Stimulated activated CD4-positive, alpha-beta T cell treated with anti-CD3 and anti-CD28 coated beads, Interleukin-1b, Interleukin-23, amount 100 ng/mL, for 1 hour (primary cell): ENCODE data around the gene EFCAB9.

Experiments
- DNase-seq, 2 donors: peaks; one replicate each; pipeline ENCODE4 v3.0.0-alpha.2; 2020; ENCODE audit warnings: low read depth in 2 of 2

EFCAB9 gene

DNA sequence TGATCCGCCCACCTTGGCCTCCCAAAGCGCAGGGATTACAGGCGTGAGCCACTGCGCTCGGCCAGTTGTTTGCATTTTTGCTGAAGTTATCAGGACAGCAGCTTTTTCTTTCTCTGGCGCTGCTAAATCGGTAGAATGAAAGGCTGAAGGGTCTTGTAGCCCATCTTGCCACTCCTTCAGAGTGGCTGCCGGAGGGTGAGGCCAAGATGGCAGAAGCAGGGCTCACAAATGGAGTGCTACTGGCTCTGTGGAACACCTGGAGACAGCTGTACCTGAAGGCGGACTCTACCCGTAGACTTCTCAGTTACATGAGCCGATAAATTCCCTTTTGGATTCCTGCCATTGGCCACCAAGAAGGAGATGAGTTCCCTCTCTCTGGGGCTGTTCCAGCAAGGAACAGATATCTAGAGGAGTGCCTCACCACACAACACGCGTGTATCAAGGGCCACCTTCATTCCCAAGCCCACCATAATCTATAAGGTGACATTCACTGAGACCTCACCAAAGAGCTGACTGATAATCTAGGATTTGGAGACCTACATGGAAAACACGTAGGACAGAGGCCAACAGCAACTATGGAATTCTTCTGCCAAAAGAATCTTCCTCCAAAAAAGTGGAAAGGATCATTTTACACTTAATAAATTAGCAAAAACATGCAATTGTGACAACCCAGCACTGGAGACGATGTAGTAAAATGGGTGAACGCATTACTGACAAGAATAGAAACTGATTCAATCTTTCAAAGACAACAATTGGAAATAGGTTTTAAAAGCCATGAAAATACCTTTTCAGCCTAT is 27.7 kb upstream of the EFCAB9 start:
- DNase-seq = no peak

DNA sequence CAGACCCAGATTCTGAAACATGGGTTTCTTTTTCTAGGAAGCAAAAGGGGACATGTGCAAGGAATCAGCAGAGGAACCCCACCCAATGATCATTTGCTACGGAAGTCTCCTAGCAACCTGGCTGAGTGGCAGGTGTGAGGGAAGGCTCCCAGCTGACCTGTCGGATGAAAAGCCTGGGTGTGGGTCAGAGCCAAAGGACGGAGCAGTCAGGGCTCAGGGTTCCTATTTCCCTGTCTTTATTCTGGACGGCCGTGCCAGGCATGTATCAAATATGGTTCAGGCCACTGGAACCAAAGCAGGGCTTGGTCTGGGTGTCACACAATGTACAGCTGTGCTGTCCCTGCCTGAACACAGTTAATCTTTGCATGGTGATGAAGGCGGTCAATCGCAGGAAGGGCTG is 26.1 kb upstream of the EFCAB9 start:
- DNase-seq = no peak

DNA sequence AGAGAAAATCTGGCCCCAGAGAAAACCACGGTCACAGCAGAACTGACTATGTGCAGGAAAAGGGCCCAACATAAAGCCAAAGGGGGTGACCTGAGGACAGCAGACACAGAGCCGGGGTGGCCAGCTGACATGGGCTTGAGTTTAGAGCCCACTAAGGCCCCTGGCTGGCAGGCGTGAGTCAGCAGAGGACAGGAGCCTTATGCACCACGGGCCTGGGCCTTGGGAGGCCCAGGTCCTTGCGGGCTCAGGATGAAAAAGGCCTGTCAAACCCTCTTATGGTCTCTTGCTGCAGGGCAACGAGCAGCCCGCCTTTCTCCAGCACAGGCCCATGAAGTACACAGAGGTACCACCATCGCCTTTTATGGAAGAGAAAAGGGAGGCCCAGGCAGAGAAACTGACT is 25.7 kb upstream of the EFCAB9 start:
- DNase-seq = no peak

DNA sequence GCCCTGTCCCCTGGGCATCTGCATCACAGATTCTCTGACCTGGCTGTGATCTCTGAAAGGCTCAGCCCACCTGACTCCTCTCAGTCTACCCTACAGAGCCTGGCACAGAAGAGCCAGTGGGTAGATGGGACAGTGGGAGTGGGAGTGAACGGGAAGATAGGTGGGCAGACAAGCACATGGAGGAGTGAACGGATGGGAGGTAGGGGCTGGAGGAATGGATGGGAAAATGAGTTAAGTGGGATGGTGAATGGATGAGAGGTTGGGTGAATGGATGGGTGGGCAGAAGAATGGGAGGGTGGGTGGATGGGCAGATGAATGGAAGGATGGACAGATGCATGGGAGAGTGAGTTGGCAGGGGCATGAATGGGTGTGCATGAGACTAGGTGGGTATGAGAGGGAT is 24.8 kb upstream of the EFCAB9 start:
- no peak for DNase-seq

DNA sequence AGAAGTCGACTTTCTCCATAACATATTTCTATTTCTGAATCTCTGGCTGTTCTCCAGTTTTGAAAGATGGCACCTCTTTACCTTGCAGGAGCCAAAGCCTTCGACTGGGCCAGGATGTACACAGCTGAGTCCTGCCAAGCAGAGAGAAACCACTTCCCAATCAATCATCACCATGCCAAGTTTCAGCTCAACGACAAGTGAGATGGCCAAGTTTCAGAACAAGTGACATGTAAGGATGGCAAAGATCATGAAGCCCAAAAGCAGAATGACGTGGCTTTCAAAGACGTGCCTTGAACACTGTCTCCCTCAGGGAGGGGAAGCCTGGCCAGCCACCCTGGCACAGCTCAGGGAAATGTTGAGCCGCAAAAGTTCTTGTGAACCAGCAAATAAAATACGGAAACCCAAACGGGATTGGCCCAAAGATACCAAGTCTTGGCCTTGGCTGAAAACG is 23.7 kb upstream of the EFCAB9 start:
- no peak for DNase-seq

DNA sequence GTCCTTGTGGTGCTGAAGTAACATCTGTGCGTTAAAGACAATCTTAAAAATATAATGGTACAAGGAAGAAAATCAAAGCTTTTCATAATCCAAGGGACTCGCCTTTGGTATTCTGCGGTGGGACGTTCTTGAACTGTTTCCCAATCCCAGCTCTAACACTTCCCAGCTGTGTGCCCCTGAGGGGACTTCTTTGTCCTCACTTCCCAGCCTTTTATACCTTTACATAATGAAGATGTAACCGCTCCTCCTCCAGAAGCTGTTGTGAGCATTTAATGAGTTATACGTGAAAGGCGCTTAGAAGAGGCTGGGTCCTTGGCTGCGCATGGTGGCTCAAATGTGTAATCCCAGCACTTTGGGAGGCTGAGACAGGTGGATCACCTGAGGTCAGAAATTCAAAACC is 22.9 kb upstream of the EFCAB9 start:
- DNase-seq = no peak

DNA sequence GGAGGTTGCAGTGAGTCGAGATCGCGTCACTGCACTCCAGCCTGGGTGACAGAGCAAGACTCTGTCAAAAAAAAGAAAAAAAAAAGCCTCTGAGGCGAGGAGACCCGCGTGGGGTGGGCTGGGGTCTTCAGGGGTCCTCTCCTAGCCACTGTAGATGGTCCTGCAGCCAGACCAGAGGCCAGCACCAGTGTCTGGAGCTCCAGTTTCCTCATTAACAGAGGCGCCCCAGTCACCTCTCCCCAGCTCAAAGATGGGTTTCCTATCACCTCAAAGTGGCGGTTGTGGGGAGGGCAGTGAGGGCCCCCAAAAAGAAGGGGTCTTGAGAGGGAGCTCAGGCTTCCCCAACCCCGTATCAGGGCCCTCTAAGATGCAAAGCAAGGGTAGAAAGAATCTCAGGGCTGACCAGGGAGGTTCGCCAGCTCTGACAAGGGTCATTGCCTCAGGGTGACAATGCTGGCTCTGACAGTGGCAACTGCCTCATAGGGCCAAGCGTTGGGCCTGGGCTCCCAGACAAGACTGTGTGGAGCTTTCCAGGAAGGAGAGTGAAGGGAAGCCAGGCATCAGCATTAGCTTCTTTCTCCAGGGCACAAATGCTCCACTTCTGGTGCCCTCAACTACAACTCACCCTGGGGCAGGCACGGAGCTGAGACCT is 20.9 kb upstream of the EFCAB9 start:
- no peak for DNase-seq

DNA sequence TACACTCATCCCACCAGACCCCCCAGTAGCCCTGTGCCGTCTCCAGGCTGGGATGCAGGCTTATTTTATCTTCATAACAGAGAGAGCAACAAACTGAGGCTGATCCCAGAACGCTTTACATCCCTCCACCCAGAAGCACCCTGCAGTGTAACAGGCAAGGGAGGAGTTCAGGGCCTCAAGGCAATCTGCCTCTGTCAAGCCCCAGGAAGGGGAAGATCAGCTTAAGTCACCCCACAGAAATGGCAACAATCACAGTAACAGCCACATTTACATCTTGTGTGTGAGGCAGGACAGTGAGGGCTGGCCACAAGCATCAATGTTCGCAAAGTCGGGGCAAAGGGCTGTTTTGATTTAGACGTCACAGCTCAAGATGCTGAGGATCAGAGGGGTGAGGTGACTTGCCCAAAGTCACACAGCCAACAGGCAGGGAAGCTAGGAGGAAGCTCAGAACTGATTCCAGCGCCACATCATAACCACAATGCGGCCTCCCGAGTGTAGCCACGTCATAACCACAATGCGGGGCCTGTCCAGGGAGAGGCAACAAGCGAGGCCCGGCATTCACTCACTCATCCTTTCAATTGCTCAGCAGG is 20.3 kb upstream of the EFCAB9 start:
- DNase-seq = no peak

DNA sequence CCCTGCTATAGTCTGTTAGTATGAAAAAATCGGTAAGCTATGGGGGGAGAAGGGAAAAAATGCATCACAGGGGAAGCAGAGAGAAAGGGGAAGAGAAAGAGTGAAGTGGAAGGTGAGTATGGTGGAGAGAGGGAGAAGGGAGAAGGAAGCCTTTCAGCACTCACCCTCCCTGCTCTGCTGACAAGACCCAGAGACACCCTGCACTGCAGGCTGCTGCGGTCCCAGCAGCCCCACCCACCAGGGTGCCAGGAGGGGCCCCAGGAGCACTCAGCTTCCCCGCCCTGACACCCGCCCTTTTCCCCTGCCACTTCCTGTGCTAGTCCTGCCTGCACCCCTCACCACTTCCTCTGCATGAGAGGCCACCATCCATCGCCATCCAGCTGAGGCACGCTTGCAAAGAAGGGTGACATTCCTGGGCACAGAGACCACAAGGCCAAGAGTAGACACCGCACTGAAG is 18.7 kb upstream of the EFCAB9 start:
- DNase-seq = peak in 1 of 2 donors; percentile 77

DNA sequence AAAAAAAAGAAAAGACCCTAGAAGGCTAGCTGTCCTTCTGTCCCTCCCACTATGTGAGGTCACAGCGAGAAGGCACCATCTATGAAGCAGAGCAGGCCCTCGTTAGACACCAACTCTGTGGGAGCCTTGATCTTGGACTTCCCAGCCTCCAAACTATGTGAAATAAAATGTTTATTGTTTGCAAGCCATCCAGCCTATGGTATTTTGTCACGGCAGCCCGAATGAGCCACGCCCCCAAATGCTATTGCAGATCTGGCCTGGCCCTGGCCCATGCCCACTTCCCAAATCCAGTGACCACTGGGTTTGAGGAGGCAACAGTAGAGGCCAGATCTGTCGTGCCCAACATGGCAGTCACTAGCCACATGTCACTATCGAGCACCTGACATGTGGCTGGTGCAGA is 16.8 kb upstream of the EFCAB9 start:
- DNase-seq = no peak

DNA sequence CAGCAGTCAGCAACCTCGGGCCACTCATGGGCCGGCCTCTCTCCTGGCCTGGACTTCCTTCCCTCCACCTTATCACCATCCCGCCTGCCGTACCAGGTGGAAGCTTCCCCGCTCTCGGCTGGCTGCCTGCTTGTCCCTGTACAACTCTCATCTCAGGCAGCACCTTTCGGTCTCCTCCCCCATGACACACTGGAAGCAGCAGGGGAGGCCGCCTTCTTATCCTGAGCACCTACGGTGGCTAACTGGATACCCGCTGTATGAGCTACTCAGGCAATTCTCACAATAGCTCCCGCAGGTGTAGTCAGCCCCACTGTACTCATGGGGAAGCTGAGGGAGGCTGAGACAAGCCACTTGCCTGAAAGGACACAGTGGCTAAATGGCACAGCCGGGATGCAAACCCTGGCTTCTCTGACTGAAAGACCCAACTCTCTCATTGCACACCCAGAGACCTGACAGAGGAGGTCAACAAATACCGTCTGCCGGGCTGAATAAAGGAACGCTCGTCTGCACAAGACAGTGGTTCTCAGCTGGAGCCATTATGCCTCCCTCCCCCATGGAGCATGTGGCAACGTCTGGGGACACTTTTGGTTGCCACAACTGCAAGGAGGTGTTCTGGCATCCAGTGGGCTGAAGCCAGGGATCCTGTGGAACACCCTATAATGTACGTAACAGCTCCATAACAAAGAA is 15.5 kb upstream of the EFCAB9 start:
- no peak for DNase-seq

DNA sequence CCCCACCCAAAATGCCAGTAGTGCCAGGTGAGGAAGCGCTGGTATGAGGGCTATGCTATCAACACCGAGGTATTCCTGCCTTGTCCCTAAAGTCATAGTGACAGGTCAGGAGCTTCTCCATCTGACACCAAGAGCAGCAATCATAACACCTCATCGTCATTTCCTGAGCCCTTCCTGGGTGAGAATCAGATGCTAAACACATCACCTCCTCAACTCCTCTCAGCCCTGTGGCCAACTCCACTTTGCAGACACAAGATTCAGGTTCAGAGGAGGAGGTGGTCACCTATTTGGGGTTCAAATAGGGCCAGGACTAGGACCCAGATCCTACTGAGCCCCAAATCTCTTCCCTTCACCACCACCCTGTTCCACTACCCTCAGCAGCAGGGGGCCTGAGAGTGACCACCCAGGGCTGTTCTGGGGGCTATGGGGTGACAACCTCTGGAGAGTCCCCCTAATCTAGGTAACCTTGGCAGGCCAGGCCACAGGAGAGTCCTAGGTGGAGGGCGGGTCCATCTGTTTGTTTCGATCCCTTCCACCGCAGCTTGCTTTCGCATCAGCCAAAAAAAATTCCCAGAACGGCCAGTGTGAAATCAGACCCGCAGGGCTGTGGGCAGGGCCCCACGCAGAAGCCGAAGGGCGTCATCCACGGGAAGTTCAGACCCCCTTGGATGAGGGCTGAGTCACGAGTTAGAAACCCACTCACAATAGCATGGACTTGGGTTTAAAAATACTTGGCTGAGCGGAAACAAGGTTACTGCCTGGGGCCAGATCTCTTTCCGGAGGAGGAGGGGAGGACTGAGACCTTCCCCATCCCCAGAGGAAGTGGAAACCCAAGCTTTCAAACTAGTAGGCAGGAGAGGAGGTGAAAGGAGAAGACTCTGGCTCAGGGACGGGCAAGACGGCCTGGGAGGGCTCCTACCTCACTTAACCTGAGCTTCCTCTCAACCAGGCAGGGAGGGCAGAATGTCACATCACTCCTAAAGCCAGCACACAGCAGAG is 14.7 kb upstream of the EFCAB9 start:
- no peak for DNase-seq

DNA sequence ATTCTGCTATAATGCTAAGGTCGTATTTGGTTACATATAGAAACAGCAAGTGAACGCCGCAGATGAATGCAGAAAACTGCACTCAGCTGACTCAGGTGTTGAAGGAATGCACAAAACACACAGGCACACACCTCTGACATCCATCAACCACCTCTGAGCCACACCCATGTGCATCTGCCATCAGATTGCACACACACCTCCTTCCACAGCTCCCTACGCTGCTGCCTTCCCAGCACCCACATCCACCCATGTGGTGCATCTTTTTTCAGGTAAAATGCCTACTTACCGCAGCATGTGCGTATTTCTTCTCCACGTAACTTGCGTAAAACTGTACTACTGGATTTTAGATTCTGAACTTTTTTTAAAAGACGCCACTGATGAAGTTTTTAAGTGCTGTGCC is 13.0 kb upstream of the EFCAB9 start:
- DNase-seq = no peak

DNA sequence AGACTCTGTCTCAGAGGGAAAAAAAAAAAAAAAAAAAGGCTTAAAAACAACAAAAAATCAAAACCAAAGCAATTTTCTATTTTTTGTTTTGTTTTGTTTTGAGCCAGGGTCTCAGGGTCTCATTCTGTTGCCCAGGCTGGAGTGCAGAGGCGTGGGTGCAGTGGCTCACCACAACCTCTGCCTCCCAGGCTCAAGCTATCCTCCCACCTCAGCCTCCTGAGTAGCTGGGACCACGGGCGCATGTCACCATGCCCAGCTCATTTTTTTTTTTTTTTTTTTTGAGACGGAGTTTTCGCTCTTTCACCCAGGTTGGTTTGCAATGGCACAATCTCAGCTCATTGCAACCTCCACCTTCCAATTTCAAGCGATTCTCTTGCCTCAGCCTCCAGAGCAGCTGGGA is 11.7 kb upstream of the EFCAB9 start:
- DNase-seq = no peak

DNA sequence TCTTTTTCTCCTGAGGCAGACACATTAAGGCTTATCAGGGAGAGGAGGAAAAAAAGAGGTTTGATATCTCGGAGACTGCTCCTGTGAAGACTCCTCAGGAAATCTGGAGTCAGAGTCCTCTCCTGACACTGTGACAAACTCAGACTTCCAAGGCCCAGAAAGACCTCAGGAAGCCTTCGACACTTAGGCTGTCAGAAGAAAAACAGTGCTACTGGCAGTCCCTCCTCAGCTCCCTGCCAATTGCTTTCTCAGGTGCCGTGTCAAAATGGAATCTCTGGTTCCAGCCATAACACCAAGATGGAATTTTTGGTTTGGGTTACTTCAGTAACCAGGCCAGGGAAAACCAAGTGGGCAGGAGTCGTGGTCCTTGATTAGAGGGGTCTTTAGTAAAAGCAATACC is 10.1 kb upstream of the EFCAB9 start:
- no peak for DNase-seq

DNA sequence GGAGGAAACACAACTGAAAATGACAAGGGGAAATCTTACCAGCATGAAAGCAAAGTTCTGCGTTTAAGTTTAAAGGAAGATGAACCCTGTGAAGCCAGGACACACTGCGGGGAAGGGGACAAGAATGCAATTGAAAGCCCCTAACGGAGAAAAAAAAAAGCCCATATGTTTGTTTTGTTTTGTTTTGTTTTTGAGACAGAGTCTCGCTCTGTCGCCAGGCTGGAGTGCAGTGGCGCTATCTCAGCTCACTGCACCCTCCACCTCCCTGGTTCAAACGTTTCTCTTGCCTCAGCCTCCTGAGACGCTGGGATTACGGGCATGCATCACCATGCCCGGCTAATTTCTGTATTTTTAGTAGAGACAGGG is 8.9 kb upstream of the EFCAB9 start:
- no peak for DNase-seq

DNA sequence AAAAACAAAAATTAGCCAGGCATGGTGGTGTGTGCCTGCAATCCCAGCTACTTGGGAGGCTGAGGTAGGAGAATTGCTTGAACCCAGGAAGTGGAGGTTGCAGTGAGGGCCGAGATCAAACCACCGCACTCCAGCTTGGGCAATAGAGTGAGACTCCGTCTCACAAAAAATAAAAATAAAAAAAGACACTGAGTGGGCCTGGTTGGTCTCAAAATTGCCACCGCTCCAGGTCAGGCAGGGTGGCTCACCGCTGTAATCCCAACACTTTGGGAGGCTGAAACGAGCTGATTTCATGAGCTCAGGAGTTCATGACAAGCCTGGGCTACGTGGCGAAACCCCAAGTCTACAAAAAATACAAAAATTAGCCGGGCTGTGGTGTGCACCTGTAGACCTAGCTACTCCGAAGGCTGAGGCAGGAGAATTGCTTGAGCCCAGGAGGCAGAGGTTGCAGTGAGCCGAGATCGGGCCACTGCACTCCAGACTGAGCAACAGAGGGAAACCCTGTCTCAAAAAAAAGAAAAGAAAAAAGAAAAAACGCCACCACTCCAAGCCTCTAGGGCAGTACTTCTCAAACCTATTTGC is 7.8 kb upstream of the EFCAB9 start:
- no peak for DNase-seq

DNA sequence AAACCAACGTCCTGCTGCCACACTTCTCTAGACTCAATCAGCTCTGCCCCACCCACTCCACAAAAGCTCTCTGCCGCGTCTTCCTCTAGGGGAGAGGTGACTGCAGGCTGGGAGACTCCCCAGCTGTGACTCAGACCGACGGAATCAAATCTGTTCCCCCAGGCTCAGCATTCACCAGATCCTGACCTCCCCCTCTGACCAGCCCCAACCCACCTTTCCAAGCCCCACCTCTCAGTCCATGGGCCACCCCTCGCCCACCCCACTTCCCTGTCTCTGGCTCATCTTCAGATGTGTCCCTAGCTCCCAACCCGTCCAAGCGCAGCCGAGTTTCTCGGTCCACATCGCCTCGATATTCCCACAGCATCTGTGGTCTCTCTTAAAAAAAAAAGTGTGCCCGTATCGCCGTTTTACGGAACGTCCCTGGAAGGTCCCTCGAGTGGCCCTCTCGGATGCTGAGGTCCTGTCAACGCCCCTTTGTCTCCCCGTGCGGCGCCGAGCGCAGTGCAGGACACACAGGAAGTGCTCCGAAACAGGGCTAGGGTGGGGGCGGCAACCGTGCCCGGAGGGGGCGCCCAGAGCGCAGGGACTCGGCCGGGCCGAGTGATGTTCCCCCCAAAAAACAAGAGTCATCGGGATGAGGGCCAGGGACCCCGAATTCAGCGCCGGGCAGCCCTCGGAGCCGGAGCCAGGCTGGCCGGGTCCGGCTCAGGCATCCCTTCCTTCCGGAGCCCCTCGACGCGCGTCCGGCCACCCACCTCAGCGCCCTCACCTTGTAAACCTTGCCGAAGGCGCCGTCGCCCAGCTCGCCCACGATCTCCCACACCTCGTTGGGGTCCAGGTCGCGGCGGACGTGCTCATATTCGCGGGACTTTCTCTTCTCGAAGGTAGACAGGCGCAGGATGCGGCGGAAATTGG is 6.6 kb upstream of the EFCAB9 start:
- DNase-seq = no peak

DNA sequence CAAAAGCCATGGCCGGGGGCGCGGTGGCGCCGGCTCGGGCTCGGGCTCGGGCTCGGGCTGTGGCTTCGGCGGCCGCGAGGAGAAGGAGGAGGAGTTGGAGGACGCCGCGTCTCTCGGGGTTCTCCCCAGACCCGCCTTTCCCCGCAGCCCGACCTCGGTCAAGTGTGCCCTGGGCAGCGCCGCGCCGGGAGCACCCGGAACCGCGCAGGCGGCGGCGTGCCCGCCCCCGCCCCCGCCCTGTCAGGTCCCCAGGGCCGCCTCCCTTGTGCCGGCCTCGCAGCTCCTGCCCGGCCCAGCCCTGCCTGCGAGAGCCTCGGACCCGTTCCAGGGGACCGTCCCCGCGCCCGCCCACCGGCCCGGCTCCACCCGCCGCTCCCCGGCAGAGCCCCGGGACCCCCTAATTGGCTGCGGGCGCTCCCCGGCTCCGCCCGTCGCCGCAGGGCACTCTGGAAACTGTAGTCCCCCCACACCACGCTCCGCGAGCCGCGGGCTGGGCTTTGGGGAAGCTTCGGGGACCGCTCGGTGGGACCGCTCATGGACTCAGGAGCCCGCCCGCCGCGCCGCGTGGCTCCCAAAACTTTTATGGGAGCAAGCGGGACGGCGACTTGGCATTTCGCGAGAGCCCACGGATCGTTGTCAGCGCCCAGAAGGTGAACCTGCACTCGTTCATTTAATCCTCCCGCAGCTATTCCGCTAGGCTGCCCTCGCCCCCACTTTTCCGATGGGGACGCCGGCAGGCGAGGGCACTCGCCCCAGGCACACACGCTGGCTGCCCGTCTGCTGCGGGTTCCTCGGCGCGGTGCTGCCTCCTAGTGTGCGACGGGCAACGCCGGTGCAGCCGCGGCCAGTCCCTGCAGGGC is 5.7 kb upstream of the EFCAB9 start, which contains the start of gene STK10:
TSS of gene STK10 (minus strand) at position 192 of the 860 bp plus-strand sequence. CDS start at position 10, 182 bp downstream.
- peak; percentile 68 to 76 for DNase-seq
